B cell (primary cell): ENCODE data around the gene P2RX5.

Experiments
- CTCF ChIP-seq: fragments of 200-600 bp; IDR thresholded peaks from one replicate; pipeline ENCODE4 v1.8.0; 2022; ENCODE audit warnings: antibody characterized with exemption, mild to moderate bottlenecking
- EZH2 ChIP-seq: IDR thresholded peaks from 2 replicates; pipeline ENCODE4 v1.6.1; 2012; ENCODE audit warnings: borderline replicate concordance, low read depth, mild to moderate bottlenecking, moderate library complexity, low read length; ENCODE audit not compliant: insufficient read depth, poor library complexity, severe bottlenecking

DNA sequence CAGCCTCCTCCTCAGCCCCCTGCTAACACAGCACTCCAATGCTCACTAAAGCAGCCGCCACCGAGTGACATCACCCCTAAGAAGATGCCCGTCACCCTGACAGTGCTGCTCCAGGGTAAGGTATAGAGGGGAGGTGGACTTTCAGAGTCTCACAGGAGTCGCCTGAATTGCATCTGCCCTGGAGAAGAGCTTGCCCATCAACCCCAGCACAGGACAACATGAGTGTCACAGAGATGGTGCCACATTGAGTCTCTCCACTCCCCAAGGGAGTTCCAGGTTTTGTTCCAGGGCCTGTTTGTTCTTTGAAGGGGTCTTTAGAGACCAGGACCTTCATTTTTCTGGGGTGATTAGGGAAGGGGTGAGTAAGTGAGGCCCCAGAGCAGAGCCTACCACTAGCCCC, 2.2 kb upstream of the P2RX5 start:
- TF ChIP-seq EZH2 (no peak), CTCF (no peak)
